KOPT-K1 (cell line): Measurements from ENCODE around the gene GPR42.

ENCODE experiments used
- H3K27ac ChIP-seq: fragments of 200-600 bp; sonication (generic); 2 replicates; pipeline ENCODE4 v1.5.1; 2016; ENCODE audit warnings: antibody characterized with exemption, mild to moderate bottlenecking, low read depth, low read length; ENCODE audit not compliant: poor library complexity, severe bottlenecking
- H3K36me3 ChIP-seq: fragments of 200-600 bp; sonication (generic); 2 replicates; pipeline ENCODE4 v1.5.1; 2017; ENCODE audit warnings: antibody characterized with exemption, mild to moderate bottlenecking, low read length, moderate library complexity; ENCODE audit not compliant: insufficient read depth
- H3K9me3 ChIP-seq: fragments of 200-600 bp; sonication (generic); 2 replicates; pipeline ENCODE4 v1.5.1; 2017; ENCODE audit warnings: antibody characterized with exemption, low read length, mild to moderate bottlenecking; ENCODE audit not compliant: insufficient read depth, poor library complexity, severe bottlenecking

The GPR42 gene

DNA sequence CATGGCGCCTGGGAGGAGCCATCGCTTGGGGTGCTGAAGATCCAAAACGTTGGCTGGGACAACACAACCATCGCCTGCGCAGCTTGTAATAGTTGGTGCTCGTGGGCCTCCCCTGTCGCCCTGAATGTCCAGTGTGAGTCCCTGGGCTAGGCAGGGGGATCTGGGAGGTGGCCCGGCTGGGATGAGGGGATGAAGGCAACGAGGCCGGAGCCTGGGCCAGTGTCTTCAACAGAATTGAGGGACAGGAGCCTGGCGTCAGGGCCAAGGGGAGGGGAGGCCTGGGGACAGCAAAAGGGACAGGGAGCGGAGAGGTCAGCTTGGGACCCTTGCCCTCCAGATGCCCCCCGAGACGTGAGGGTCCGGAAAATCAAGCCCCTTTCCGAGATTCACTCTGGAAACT, 29.9 kb upstream of the GPR42 start:
- Histone ChIP-seq H3K36me3 (no peaks in the 10 kb centered on the region), H3K9me3 (no peaks in the 10 kb centered on the region), H3K27ac (no peak overlapping the region)

DNA sequence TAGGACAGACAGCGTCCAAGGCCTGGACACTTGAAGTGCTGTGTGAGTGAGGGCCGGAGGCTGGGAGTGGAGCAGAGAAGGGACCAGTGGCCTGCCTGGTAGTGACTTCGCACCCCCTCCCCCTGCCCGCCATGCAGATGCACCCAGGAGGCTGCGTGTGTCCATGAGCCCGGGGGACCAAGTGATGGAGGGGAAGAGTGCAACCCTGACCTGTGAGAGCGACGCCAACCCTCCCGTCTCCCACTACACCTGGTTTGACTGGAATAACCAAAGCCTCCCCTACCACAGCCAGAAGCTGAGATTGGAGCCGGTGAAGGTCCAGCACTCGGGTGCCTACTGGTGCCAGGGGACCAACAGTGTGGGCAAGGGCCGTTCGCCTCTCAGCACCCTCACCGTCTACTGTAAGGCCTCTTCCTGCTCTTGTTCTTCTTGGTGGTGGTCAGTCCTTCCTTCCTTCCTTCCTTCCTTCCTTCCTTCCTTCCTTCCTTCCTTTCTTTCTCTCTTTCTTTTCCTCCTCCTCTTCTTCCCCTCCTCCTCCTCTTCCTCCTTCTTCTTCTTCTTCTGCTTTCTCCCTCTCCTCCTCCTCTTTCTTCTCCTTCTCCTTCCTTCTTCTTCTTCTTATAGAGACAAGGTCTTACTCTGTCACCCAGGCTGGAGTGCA, 29.2 kb upstream of the GPR42 start:
- no peaks in the 10 kb centered on the region for H3K9me3 ChIP-seq
- no peaks in the 10 kb centered on the region for H3K36me3 ChIP-seq
- H3K27ac ChIP-seq: no peak overlapping the region

DNA sequence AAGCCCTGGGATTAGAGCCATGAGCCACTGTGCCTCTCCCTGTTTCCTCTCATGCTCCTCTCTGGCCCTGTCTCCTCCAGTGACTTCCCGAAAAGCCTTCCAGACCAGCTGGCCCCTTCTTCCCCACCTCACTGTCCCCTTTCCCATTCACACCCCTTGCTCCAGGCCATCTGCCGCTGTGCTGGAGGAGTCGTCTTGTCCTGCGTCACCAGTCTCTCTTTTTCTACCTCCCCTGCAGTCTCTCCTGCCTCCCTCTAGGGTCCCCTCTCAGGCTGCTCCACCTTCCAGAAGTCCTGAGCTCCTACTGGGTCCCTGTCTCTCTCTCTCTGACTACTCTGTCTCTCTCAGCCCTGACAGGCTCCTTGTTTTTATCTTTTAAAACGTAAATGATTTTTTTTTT, 28.4 kb upstream of the GPR42 start:
- Histone ChIP-seq H3K36me3 (no peaks in the 10 kb centered on the region), H3K9me3 (no peaks in the 10 kb centered on the region), H3K27ac (no peak overlapping the region)

DNA sequence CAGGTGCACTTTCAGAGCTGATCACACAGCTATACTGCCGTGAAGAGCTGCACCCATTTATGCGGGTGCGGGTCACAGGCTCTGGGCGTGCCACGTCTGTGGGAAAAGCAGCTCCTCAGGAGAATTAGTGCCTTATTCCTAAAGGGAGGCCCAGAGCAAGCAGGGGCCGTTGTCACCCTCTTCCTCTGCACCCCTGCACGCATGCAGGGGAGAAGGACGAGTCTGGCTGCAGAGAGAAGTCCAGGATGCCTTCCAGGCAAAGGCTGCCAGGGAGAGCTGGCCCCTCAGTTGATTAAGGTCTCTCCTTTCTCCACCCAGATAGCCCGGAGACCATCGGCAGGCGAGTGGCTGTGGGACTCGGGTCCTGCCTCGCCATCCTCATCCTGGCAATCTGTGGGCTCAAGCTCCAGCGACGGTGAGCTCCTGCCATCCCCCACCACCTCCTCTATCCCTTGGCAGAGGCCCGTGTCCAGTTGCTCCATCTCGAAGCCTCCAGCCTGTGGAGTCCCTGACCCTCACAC, 26.3 kb upstream of the GPR42 start:
- H3K27ac ChIP-seq: no peak overlapping the region
- no peaks in the 10 kb centered on the region for H3K9me3 ChIP-seq
- H3K36me3 ChIP-seq: no peaks in the 10 kb centered on the region

DNA sequence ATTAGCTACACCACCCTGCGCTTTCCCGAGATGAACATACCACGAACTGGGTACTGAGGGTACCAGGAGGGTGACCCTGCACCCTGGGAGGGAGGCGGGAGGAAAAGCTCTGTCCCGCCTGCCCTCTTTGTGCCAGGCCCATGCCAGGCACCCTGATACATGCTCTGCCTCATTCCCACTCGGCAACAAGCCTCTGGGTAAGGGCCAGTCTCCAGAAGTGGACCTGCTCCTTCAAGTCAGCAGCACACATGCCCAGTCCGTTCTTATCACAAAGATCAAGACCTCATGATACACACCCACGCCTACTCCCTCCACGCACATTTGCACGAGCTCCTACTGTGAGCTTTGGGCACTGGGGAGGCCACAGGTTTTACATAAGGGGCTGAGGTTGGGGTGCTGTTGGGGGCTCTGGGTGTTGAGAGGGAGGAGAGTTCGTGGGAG, 25.2 kb upstream of the GPR42 start:
- H3K36me3 ChIP-seq: no peaks in the 10 kb centered on the region
- no peaks in the 10 kb centered on the region for H3K9me3 ChIP-seq
- no peak overlapping the region for H3K27ac ChIP-seq

DNA sequence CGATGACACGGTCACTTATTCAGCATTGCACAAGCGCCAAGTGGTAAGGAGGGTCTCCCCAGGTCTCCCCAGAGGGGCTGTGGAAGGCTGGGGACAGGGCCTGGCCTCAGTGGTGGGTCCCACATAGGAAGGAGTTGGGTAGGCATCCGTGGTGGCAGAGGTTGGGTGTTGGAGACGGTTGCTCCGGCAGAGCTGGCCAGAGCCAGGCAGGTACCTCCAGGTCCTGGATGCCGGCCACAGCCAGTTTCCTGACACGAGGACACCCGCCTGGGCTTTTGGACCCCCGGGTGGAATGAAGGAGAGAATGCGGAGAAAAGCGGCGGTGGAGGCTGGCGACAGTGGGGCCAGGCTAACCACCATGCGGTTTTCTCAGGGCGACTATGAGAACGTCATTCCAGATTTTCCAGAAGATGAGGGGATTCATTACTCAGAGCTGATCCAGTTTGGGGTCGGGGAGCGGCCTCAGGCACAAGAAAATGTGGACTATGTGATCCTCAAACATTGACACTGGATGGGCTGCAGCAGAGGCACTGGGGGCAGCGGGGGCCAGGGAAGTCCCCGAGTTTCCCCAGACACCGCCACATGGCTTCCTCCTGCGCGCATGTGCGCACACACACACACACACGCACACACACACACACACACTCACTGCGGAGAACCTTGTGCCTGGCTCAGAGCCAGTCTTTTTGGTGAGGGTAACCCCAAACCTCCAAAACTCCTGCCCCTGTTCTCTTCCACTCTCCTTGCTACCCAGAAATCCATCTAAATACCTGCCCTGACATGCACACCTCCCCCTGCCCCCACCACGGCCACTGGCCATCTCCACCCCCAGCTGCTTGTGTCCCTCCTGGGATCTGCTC, 24.4 kb upstream of the GPR42 start:
- H3K27ac ChIP-seq: no peak overlapping the region
- no peaks in the 10 kb centered on the region for H3K9me3 ChIP-seq
- no peaks in the 10 kb centered on the region for H3K36me3 ChIP-seq

DNA sequence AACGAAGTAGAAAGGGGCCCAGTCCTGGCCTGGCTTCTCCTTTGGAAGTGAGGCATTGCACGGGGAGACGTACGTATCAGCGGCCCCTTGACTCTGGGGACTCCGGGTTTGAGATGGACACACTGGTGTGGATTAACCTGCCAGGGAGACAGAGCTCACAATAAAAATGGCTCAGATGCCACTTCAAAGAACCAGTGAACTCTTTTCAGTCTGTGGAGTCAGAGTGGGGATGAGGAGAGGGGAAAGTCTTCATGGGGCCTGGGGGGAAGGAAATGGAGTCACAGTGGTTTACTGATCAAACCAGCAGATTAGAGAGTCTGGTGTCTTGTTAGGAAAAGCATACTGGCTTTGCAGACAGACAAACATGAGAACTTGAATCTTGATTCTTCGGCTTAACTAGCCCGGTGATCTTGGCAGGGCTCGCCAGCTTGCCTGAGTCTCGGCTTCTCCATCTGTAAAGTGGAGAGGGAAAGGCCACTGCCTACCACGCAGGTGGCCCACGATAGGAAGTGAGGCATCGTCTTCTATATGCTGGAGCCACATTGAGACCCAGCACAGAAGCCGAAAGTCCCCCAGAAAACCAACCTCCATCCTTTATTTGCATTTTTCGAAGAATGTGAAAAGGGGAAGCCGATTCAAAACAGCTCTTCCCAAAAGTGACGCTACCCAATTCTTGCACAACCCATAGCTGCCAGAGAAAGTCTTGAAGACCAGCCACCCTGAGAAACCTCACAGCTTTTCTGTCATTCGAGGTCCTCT, 23.5 kb upstream of the GPR42 start, which contains the start of gene FFAR1:
FFAR1 (plus strand) TSS at position 732 of the 759 bp plus-strand sequence. CDS start 3,650 bp downstream, outside the sequence.
- H3K36me3 ChIP-seq: no peaks in the 10 kb centered on the region
- H3K9me3 ChIP-seq: no peaks in the 10 kb centered on the region
- H3K27ac ChIP-seq: no peak within 1 kb of the TSS

DNA sequence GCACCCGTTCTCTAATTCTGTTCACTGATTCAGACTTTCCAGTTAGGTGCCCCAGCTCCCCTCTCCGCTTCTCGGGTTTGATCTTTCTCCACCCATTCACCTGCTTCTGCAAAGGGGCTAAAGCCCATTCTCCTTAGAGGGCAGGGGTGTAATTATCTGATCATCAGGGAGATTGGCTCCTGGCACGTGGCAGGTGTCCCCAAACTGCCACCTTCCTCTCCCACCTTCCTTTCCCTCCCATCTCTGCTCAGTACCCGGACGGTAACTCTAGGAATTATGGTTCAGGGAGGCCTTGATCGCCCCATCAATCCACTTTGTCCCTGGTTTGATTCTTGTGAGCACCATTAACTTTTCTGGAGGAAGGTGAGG, 23.0 kb upstream of the GPR42 start:
- H3K9me3 ChIP-seq: no peaks in the 10 kb centered on the region
- no peak overlapping the region for H3K27ac ChIP-seq
- H3K36me3 ChIP-seq: no peaks in the 10 kb centered on the region

DNA sequence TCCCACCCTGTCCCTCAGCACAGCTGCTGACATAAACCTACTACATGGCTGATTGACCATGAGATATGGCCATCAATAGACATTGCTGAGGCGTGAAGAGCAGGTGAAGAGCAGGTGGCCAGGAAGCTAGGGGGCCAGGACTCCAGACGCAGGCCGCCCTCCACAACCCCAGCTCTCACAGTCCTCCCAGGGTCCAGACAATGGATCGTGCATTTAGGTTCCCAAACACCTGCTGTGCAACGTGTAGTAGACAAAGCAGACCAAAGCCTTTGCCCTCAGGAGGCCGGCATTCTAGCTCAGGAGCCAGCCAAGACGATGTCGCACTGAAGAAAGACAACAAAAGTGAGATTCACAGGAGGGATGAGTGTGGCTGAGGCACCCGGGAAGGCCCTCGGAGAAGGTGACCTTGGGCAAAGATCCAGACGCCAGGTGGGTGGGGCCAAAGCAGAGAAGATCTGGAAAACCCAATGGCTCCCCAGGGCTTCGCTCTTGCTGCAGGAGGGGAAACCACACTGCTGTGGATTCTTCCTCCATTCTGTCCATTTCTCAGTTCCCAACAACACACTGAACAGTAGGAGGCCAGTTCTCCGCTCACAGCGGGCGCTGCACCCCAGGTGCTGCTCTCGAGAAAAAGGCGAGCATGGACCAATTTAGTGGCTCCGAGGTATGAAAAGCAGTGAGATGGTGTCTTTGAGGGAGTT, 21.8 kb upstream of the GPR42 start:
- no peaks in the 10 kb centered on the region for H3K36me3 ChIP-seq
- no peak overlapping the region for H3K27ac ChIP-seq
- no peaks in the 10 kb centered on the region for H3K9me3 ChIP-seq

DNA sequence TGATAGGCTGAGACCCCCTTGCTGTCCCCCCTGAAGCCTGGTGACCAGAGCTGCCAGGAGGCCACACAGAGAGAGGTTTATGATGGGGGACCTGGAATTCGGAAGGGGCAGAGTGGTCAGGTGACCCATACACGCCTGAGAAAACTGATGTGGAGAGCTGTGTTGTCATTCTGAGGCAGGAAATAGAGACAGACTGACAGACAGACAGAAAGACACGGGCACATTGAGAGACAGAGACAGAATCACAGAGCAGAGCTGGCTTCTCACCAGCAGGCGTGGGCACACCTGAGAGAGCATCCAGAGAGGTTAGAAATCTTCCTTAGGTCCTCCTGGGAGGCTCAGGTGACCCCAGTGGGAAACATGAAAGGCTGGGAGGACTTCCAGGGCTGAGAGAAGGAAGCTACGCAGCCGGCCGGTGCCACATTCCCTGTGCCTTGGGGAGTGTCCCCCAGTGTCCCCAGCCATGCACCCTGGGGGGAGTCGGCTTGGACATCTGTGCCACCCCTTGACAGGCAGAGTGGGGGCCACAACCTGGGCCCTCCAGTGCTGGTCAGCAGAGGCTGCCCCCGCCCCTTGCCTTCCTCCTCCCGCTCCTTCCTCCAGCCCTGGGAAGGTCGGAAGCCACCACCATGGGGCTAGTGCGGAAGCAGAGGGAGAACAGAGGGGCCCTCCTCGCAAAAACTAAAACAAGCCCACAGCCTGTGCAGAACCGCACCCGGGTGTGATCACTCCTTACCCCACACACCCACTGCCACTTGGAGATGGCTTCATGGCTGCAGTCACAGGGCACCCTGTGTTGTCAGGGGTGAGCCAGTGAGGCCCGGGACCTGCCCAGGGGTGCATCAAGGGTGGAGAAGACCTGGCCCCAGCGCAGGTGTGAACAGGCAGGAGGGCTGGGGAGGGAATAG, 21.0 kb upstream of the GPR42 start:
- no peak overlapping the region for H3K27ac ChIP-seq
- H3K36me3 ChIP-seq: no peaks in the 10 kb centered on the region
- no peaks in the 10 kb centered on the region for H3K9me3 ChIP-seq

DNA sequence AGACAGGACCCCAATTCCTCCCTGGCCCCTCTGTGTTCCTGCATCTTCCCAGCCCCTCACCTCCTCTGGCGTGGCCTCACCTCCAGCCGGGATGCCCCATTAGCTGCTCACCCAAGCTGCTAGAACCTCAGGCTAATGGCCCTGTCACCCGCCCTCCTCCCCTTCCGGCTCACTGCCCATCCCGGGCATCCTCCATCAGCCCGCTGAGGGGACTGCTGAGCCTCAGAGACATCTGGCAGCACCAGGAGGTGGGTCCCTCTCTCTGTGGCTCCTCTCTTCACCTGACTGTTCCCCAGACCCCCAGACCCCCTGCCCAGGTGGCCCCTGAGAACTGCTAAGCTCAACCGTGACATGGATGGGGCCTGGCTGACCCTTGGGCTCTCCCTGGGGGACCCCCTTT, 20.3 kb upstream of the GPR42 start:
- no peaks in the 10 kb centered on the region for H3K36me3 ChIP-seq
- no peak overlapping the region for H3K27ac ChIP-seq
- no peaks in the 10 kb centered on the region for H3K9me3 ChIP-seq

DNA sequence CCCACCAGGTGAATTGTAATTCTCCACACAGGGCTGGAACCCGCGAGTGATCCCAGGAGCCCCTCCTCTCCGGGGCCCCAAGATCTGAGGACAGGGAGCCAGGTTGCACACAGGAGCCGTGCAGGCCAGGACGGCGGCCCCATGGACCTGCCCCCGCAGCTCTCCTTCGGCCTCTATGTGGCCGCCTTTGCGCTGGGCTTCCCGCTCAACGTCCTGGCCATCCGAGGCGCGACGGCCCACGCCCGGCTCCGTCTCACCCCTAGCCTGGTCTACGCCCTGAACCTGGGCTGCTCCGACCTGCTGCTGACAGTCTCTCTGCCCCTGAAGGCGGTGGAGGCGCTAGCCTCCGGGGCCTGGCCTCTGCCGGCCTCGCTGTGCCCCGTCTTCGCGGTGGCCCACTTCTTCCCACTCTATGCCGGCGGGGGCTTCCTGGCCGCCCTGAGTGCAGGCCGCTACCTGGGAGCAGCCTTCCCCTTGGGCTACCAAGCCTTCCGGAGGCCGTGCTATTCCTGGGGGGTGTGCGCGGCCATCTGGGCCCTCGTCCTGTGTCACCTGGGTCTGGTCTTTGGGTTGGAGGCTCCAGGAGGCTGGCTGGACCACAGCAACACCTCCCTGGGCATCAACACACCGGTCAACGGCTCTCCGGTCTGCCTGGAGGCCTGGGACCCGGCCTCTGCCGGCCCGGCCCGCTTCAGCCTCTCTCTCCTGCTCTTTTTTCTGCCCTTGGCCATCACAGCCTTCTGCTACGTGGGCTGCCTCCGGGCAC, 19.3 kb upstream of the GPR42 start:
- H3K27ac ChIP-seq: no peak overlapping the region
- H3K36me3 ChIP-seq: no peaks in the 10 kb centered on the region
- H3K9me3 ChIP-seq: no peaks in the 10 kb centered on the region

DNA sequence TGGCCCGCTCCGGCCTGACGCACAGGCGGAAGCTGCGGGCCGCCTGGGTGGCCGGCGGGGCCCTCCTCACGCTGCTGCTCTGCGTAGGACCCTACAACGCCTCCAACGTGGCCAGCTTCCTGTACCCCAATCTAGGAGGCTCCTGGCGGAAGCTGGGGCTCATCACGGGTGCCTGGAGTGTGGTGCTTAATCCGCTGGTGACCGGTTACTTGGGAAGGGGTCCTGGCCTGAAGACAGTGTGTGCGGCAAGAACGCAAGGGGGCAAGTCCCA, 18.8 kb upstream of the GPR42 start:
- Histone ChIP-seq H3K36me3 (no peaks in the 10 kb centered on the region), H3K9me3 (no peaks in the 10 kb centered on the region), H3K27ac (no peak overlapping the region)
